CD8-positive, alpha-beta memory T cell (primary cell): ENCODE results near the gene PROM1. TPM values are rescaled to one million over a fixed set of nuclear protein-coding genes. Genes with fewer than 3 reads are reported as not detected.
A peak's percentile ranks its signal among the peaks of the same experiment; 100 is the strongest.

ENCODE experiments used
- CTCF ChIA-PET: fragments of 350-600 bp; sonication (Branson Sonifier 250); formaldehyde crosslinking; loops from one replicate; lab custom pipeline; 2021; ENCODE audit warnings: antibody characterized with exemption; lab: Charles Lee
- POLR2A ChIA-PET: fragments of 350-600 bp; sonication (Branson Sonifier 250); formaldehyde crosslinking; loops from one replicate; lab custom pipeline; 2021; ENCODE audit warnings: antibody characterized with exemption; lab: Charles Lee
- DNase-seq, 5 donors: peaks; one replicate each; pipeline versions ENCODE4 v3.0.0 to v3.0.0-alpha.2; 2020 to 2022; ENCODE audit warnings: mixed read lengths in 1 of 5
- H3K27ac ChIP-seq: one replicate; pipeline ENCODE4 v1.7.0; 2013; ENCODE audit warnings: low read depth, mild to moderate bottlenecking, low read length, moderate library complexity
- H3K27me3 ChIP-seq: 2 replicates; pipeline ENCODE4 v1.7.0; 2013; ENCODE audit warnings: low read length, mild to moderate bottlenecking; ENCODE audit not compliant: insufficient read depth, poor library complexity, severe bottlenecking
- H3K36me3 ChIP-seq: 2 replicates; pipeline ENCODE4 v1.7.0; 2013; ENCODE audit warnings: mild to moderate bottlenecking, low read length, moderate library complexity; ENCODE audit not compliant: insufficient read depth
- H3K4me1 ChIP-seq: 2 replicates; pipeline ENCODE4 v1.7.0; 2013; ENCODE audit warnings: mild to moderate bottlenecking, low read length, moderate library complexity; ENCODE audit not compliant: insufficient read depth
- H3K4me3 ChIP-seq: 2 replicates; pipeline ENCODE4 v1.7.0; 2013; ENCODE audit warnings: mild to moderate bottlenecking, low read length
- H3K9me3 ChIP-seq: 2 replicates; pipeline ENCODE4 v1.7.0; 2013; ENCODE audit warnings: mild to moderate bottlenecking, low read length
- H3K27ac Mint-ChIP-seq, 8 donors: one replicate each; pipeline ENCODE4 v1.8.0; 2020 to 2021; ENCODE audit warnings: mixed read lengths in 8 of 8, mild to moderate bottlenecking in 6 of 8, inconsistent platforms in 3 of 8, moderate library complexity in 3 of 8
- H3K27me3 Mint-ChIP-seq, 2 donors: one replicate each; pipeline ENCODE4 v1.8.0; 2020 to 2021; ENCODE audit warnings: mixed read lengths in 2 of 2, mild to moderate bottlenecking in 1 of 2, moderate library complexity in 1 of 2
- H3K36me3 Mint-ChIP-seq, 3 donors: one replicate each; pipeline ENCODE4 v1.8.0; 2020 to 2021; ENCODE audit warnings: mixed read lengths in 3 of 3, inconsistent platforms in 1 of 3, mild to moderate bottlenecking in 1 of 3
- H3K4me1 Mint-ChIP-seq, 3 donors: one replicate each; pipeline ENCODE4 v1.8.0; 2020 to 2021; ENCODE audit warnings: mixed read lengths in 3 of 3, inconsistent platforms in 1 of 3, mild to moderate bottlenecking in 1 of 3
- H3K4me3 Mint-ChIP-seq, 7 donors: one replicate each; pipeline ENCODE4 v1.8.0; 2020 to 2021; ENCODE audit warnings: mixed read lengths in 7 of 7, mild to moderate bottlenecking in 6 of 7, moderate library complexity in 4 of 7, inconsistent platforms in 2 of 7
- H3K9me3 Mint-ChIP-seq, 5 donors: one replicate each; pipeline ENCODE4 v1.8.0; 2020 to 2022; ENCODE audit warnings: mixed read lengths in 5 of 5, mild to moderate bottlenecking in 3 of 5, moderate library complexity in 2 of 5, inconsistent platforms in 1 of 5
- polyA plus RNA-seq: library from polyadenylated mRNA; unstranded; fragments of 300-500 nt; fragmentation: Illumina TruSeq; gene quantifications from one replicate; pipeline ENCODE4 v1.2.3, GENCODE V29; 2021
- total RNA-seq, 2 experiments: library from RNA; stranded (reverse); gene quantifications; one replicate each; pipeline ENCODE4 v1.2.3, GENCODE V29; 2021

PROM1 gene
- total and polyA plus RNA-seq, 3 experiments from 2014 or later: 0.72 TPM; not detected in 2

DNA sequence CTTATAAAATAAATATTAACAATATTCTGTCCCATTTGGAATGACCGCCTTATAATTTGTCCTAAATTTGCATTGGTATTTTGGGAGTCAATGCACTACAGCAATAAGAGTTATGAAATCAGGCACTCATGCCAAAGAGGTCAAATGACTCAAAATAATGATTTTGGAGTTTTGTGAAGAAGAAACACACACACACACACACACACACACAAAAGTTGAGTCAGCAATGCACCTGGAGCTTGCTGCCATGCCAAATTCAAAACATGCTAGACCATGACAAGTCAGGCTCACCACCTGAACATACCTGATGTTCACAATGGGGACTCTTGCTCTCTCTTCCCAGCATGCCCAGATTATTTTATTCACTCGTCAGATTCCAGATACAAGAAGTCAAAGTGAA lies 56.7 kb downstream of the PROM1 start:
- Mint-ChIP-seq H3K27ac (no peak overlapping the region), H3K27me3 (peaks cover 4 to 46% of the 10 kb centered on the region in 2 donors), H3K36me3 (no peaks in the 10 kb centered on the region), H3K9me3 (no peaks in the 10 kb centered on the region), H3K4me1 (no peaks in the 10 kb centered on the region), H3K4me3 (no peak overlapping the region)
- Histone ChIP-seq H3K4me3 (no peak overlapping the region), H3K36me3 (no peaks in the 10 kb centered on the region), H3K27ac (no peak overlapping the region), H3K9me3 (no peaks in the 10 kb centered on the region), H3K4me1 (no peaks in the 10 kb centered on the region), H3K27me3 (no peaks in the 10 kb centered on the region)
- POLR2A ChIA-PET: no interaction called here
- DNase-seq: no peak
- CTCF ChIA-PET: interaction anchor here (1.1 to 1.5 kb wide), 2 partner anchors 72 to 238 kb away, joined by 3 read pairs; no protein-coding TSS in a partner anchor

DNA sequence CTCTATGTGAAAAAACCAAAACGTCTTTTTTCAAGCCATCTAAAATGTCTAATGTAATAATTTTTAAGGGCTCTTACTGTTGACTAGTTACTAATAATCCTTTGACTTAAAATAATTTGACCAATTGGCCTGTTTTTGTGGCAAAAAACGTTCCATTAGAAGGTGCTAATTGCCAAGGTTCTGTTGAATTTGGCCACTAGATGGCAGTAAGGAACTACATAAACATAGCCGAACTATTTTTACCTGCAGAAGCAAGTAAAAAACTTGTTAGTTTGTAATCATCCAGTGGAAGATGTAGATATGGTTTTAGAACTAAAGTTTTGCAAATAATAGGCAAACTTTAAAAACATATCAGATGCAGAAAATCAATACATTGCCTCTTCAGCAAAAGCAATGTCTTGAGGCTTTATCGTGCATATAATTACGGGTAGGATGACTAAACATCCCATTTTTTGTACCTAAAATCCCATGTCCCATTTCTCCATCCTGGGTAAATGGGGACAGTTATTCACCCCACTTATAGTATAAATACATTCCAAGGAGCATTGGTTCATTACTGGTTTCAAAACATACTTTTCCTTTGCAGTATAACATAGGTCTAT lies 57.6 kb downstream of the PROM1 start:
- peak in 2 of 5 donors; percentile 35 to 42 for DNase-seq
- Mint-ChIP-seq H3K9me3 (no peaks in the 10 kb centered on the region), H3K4me1 (no peaks in the 10 kb centered on the region), H3K27ac (no peak overlapping the region), H3K4me3 (peak overlapping the region in 1 of 7 donors; percentile 44), H3K36me3 (no peaks in the 10 kb centered on the region), H3K27me3 (peaks cover 4 to 52% of the 10 kb centered on the region in 2 donors)
- Histone ChIP-seq H3K27me3 (no peaks in the 10 kb centered on the region), H3K36me3 (no peaks in the 10 kb centered on the region), H3K9me3 (no peaks in the 10 kb centered on the region), H3K27ac (no peak overlapping the region), H3K4me1 (no peaks in the 10 kb centered on the region), H3K4me3 (no peak overlapping the region)
- CTCF ChIA-PET: no interaction called here
- POLR2A ChIA-PET: no interaction called here

DNA sequence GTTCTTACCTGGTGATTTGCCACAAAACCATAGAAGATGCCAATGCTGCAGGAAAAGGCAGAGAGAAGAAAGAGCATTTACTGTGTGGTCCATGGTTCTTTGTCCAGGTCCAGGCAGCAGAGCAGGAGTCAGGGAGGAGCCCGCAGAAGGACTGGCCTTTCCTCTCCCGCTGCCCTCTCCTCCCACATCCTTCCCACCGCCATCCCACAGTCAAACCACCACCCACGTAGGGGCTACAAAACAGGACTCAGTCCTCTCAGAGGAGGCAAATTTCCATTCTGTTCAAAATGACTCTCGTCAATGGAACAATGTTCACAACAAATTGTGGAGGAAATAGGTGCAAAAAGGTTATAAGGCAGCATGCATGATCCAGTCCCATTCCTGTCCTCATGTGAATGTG lies 58.6 kb downstream of the PROM1 start:
- ChIA-PET POLR2A (no interaction called here), CTCF (no interaction called here)
- H3K4me3 ChIP-seq: no peak overlapping the region
- H3K36me3 ChIP-seq: no peaks in the 10 kb centered on the region
- no peaks in the 10 kb centered on the region for H3K36me3 Mint-ChIP-seq
- no peaks in the 10 kb centered on the region for H3K4me1 ChIP-seq
- no peak overlapping the region for H3K27ac Mint-ChIP-seq
- H3K27ac ChIP-seq: no peak overlapping the region
- no peaks in the 10 kb centered on the region for H3K9me3 Mint-ChIP-seq
- no peaks in the 10 kb centered on the region for H3K4me1 Mint-ChIP-seq
- DNase-seq: no peak
- H3K27me3 Mint-ChIP-seq: peaks cover 4 to 55% of the 10 kb centered on the region in 2 donors
- no peaks in the 10 kb centered on the region for H3K27me3 ChIP-seq
- no peaks in the 10 kb centered on the region for H3K9me3 ChIP-seq
- H3K4me3 Mint-ChIP-seq: no peak overlapping the region

DNA sequence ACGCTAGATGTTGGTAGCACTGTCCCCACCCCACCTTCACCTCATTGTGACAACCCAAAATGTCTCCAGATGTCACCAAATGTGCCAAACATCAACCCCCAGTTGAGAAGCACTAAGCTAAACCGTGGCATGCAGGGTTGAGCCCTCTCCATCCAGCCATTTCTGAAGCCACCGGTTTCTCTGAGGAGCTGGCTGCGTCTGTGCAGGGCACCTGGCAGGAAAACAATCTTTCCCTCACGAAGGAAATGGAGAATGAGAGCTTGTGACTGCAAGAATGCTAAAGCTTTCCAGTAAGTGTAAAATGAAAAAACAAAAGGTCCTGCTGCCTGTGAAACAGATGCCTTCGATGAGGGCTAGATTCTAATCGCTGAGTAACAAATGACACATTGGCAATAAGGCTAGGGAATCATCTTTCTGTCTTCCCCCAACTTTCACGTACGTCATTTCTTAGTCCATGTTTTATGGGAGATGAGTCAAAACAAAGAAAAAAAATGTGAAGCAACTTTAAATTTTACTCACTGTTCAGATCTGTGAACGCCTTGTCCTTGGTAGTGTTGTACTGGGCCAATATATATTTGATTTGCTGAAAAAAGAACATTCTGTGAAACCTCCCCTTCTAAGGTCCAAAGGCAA lies 59.9 kb downstream of the PROM1 start:
- Histone ChIP-seq H3K4me3 (no peak overlapping the region), H3K9me3 (no peaks in the 10 kb centered on the region), H3K27me3 (no peaks in the 10 kb centered on the region), H3K4me1 (no peaks in the 10 kb centered on the region), H3K27ac (no peak overlapping the region), H3K36me3 (no peaks in the 10 kb centered on the region)
- H3K27ac Mint-ChIP-seq: no peak overlapping the region
- H3K36me3 Mint-ChIP-seq: no peaks in the 10 kb centered on the region
- CTCF ChIA-PET: interaction anchor here (1.2 to 1.3 kb wide), 2 partner anchors 16 to 240 kb away, joined by 3 to 4 read pairs; no protein-coding TSS in a partner anchor
- H3K4me1 Mint-ChIP-seq: no peaks in the 10 kb centered on the region
- no peaks in the 10 kb centered on the region for H3K9me3 Mint-ChIP-seq
- POLR2A ChIA-PET: no interaction called here
- peaks cover 0 to 59% of the 10 kb centered on the region in 2 donors for H3K27me3 Mint-ChIP-seq
- no peak overlapping the region for H3K4me3 Mint-ChIP-seq
- no peak for DNase-seq

DNA sequence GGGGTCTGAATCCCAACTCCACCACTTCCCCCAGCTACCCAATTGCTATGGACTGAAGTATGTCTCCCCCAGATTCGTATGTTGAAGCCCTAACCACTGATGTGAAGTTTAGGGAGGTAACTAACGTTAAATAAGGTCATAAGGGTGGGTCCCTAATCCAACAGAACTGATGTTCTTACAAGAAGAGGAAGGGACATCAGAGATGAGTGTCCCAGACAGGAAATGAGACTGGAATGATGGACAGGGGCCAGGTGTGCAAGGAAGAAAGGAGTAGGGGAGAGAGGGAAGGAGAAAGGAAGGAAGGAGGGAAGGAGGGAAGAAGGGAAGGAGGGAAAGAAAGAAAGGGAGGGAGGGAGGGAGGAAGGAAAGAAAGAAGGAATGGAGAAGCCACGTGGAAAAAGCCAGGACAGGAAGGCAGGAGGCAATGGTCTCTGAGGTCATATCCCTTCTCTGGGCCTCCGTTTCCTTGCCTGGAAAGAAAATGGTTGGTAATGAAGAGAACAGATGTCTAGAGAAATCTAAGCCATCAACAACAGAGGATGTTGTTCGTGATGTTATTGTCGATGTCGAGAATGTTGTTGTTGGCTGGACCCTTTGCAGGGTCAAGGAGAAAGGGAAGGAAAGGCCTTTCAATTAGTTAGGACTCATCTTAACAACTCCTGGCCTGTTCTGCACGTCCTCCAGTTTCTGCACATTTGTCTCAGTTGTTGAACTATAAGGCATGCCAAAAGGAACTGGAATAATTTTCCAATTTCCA lies 61.8 kb downstream of the PROM1 start:
- no peaks in the 10 kb centered on the region for H3K4me1 Mint-ChIP-seq

DNA sequence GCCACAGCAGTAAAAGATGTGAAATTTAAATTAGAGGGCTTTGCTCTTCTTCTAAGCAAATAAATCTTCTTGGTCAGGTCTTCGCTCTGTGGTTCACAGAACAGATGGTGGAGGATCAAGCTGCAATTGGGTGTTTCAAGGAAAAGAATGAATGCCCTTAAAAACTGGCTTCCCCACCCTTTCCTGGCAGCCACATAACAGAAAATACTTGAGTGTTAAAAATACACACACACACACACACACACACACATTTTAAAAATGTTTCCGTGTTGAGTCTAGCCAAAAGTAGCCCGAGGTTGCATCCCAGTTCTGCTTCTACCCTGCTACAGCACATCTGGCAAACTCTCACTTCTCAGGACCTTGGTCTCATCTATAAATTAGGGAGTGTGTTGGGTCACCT lies 64.2 kb downstream of the PROM1 start:
- Histone ChIP-seq H3K4me3 (no peak overlapping the region), H3K36me3 (no peaks in the 10 kb centered on the region), H3K27me3 (no peaks in the 10 kb centered on the region), H3K27ac (no peak overlapping the region), H3K9me3 (no peaks in the 10 kb centered on the region), H3K4me1 (no peaks in the 10 kb centered on the region)
- Mint-ChIP-seq H3K27me3 (peaks cover 0 to 51% of the 10 kb centered on the region in 2 donors), H3K9me3 (no peaks in the 10 kb centered on the region), H3K4me3 (no peak overlapping the region), H3K36me3 (no peaks in the 10 kb centered on the region), H3K27ac (no peak overlapping the region), H3K4me1 (no peaks in the 10 kb centered on the region)
- ChIA-PET CTCF (interaction anchor here (1.2 to 1.3 kb wide), 2 partner anchors 9 to 11 kb away, joined by 3 to 6 read pairs; no protein-coding TSS in a partner anchor), POLR2A (no interaction called here)
- DNase-seq: no peak

More for the DNA sequence above, 61.8 kb downstream of the PROM1 start:
- ChIA-PET CTCF (no interaction called here), POLR2A (no interaction called here)
- H3K27ac Mint-ChIP-seq: no peak overlapping the region
- DNase-seq: no peak
- H3K27ac ChIP-seq: no peak overlapping the region
- no peaks in the 10 kb centered on the region for H3K36me3 ChIP-seq
- H3K4me3 Mint-ChIP-seq: no peak overlapping the region
- no peaks in the 10 kb centered on the region for H3K9me3 Mint-ChIP-seq
- peaks cover 0 to 61% of the 10 kb centered on the region in 2 donors for H3K27me3 Mint-ChIP-seq
- no peaks in the 10 kb centered on the region for H3K4me1 ChIP-seq
- no peaks in the 10 kb centered on the region for H3K36me3 Mint-ChIP-seq
- no peaks in the 10 kb centered on the region for H3K27me3 ChIP-seq
- no peaks in the 10 kb centered on the region for H3K9me3 ChIP-seq
- H3K4me3 ChIP-seq: no peak overlapping the region

DNA sequence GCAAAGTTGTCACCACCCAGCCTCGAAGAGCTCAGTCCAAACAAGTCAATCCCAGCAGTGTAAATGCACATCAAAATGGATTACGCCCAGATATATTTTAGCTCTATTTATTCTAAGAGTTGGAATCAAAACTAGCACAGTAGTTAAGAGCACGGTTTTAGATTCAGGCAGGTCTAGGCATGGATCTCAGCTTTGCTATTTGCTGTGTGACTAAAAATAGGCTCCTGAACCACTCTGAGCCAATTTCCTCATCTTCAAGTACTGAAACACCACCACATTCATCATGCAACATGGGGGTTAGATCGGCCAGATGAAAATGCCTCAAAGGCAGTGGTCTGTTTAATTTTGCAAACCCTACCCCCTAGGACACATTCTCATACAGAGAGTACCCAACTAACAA lies 65.0 kb downstream of the PROM1 start:
- peaks cover 0 to 43% of the 10 kb centered on the region in 2 donors for H3K27me3 Mint-ChIP-seq
- Histone ChIP-seq H3K4me3 (no peak overlapping the region), H3K27ac (no peak overlapping the region), H3K27me3 (no peaks in the 10 kb centered on the region), H3K9me3 (no peaks in the 10 kb centered on the region), H3K36me3 (no peaks in the 10 kb centered on the region), H3K4me1 (no peaks in the 10 kb centered on the region)
- POLR2A ChIA-PET: no interaction called here
- no peaks in the 10 kb centered on the region for H3K9me3 Mint-ChIP-seq
- H3K27ac Mint-ChIP-seq: no peak overlapping the region
- H3K4me1 Mint-ChIP-seq: no peaks in the 10 kb centered on the region
- H3K4me3 Mint-ChIP-seq: no peak overlapping the region
- DNase-seq: no peak
- CTCF ChIA-PET: no interaction called here
- H3K36me3 Mint-ChIP-seq: no peaks in the 10 kb centered on the region

DNA sequence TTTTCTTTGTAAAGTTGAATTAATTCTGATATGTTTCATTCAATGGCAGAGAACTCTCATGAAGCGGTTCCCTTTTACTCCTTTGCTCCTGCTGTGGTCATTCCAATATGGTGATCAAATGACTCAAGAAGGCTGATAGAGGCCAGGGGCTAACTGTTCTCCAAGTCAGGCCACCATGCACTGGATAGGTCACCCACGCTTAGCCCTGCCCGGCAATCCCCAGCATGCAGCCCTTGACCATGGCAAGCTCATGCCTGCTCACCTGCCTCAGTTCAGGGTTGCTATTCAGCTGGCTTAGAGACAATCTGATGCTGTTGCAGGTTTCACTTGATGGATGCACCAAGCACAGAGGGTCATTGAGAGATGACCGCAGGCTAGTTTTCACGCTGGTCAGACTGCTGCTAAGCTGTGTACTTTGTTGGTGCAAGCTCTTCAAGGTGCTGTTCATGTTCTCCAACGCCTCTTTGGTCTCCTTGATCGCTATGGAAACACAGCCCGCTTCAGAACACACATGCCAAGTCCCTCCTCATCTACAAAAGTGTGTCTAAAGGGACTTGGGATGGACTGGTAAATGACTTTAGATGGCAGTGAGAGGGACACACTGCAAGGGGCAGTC lies 65.7 kb downstream of the PROM1 start:
- no peaks in the 10 kb centered on the region for H3K9me3 Mint-ChIP-seq
- no peaks in the 10 kb centered on the region for H3K4me1 Mint-ChIP-seq
- DNase-seq: no peak
- no peak overlapping the region for H3K4me3 ChIP-seq
- H3K27ac ChIP-seq: no peak overlapping the region
- H3K36me3 ChIP-seq: no peaks in the 10 kb centered on the region
- no peaks in the 10 kb centered on the region for H3K27me3 ChIP-seq
- no peaks in the 10 kb centered on the region for H3K36me3 Mint-ChIP-seq
- ChIA-PET POLR2A (no interaction called here), CTCF (no interaction called here)
- H3K27me3 Mint-ChIP-seq: peaks cover 0 to 36% of the 10 kb centered on the region in 2 donors
- no peaks in the 10 kb centered on the region for H3K9me3 ChIP-seq
- no peak overlapping the region for H3K4me3 Mint-ChIP-seq
- H3K4me1 ChIP-seq: no peaks in the 10 kb centered on the region
- H3K27ac Mint-ChIP-seq: no peak overlapping the region
